Prostate gland (tissue), 2 donors: ENCODE data around the gene ZFHX3. TPM values are rescaled to one million over a fixed set of nuclear protein-coding genes. Genes with fewer than 3 reads are reported as not detected.

Experiments
- DNase-seq: peaks from one replicate; pipeline ENCODE4 v3.0.0-alpha.2; 2019; ENCODE audit warnings: low spot score
- H3K27ac ChIP-seq, 2 donors: fragments of 200-600 bp; sonication (generic); 2 replicates each; pipeline ENCODE4 v1.5.1; 2017 to 2019
- H3K27me3 ChIP-seq: fragments of 200-600 bp; sonication (generic); replicated peaks from 2 replicates; pipeline ENCODE4 v1.5.1; 2019; ENCODE audit not compliant: insufficient read depth
- H3K36me3 ChIP-seq, 2 donors: fragments of 200-600 bp; sonication (generic); 1 replicate in 1 of 2; 2 replicates in 1 of 2; pipeline versions ENCODE4 v1.5.1 to v1.8.1; 2017 to 2019
- H3K4me1 ChIP-seq: fragments of 200-600 bp; sonication (generic); replicated peaks from 2 replicates; pipeline ENCODE4 v1.5.1; 2019
- H3K4me3 ChIP-seq, 2 donors: fragments of 200-600 bp; sonication (generic); 2 replicates each; pipeline ENCODE4 v1.5.1; 2017 to 2019
- H3K9me3 ChIP-seq: fragments of 200-600 bp; sonication (generic); 2 replicates; pipeline ENCODE4 v1.5.1; 2017
- CTCF ChIP-seq, 4 experiments: fragments of 200-600 bp in 2 of 4; fragments of 450-650 bp in 2 of 4; sonication (generic) in 2 of 4; IDR thresholded peaks; 1 replicate in 3 of 4; 2 replicates in 1 of 4; pipeline ENCODE4 v1.5.1; 2016 to 2019; ENCODE audit warnings: antibody characterized with exemption in 4 of 4, mild to moderate bottlenecking in 2 of 4, moderate library complexity in 2 of 4
- POLR2A ChIP-seq: fragments of 450-650 bp; IDR thresholded peaks from one replicate; pipeline ENCODE4 v1.6.1; 2016; ENCODE audit warnings: antibody characterized with exemption, mild to moderate bottlenecking
- POLR2AphosphoS5 ChIP-seq: sonication (generic); formaldehyde crosslinking; IDR thresholded peaks from one replicate; pipeline ENCODE4 v1.6.1; 2017; ENCODE audit warnings: antibody characterized with exemption
- WGBS: methylation state at CpG from one replicate; pipeline ENCODE4 v1.1.5; 2018; 5-methylcytosine and 5-hydroxymethylcytosine counted together
- intact Hi-C: fragments of 100-400 bp; cut with DNase I; formaldehyde crosslinking; loops from one replicate; pipeline ENCODE4 v1.14.2; 2022
- total RNA-seq, 2 donors: library from RNA; depleted of rRNA; stranded (reverse); fragments of >200 nt; gene quantifications; one replicate each; pipeline ENCODE4 v1.1.0, GENCODE V29; 2016

Gene ZFHX3
- total RNA-seq, 2 donors from 2014 or later, result 51.1 to 53.9 TPM

GRCh38 chr16:72896485-72897118, 151.3 kb downstream of the ZFHX3 start:
- Histone ChIP-seq H3K27ac (no peak overlapping the region), H3K4me3 (no peak overlapping the region), H3K27me3 (no peaks in the 10 kb centered on the region), H3K9me3 (no peaks in the 10 kb centered on the region), H3K36me3 (no peaks in the 10 kb centered on the region), H3K4me1 (no peaks in the 10 kb centered on the region)
- 80% methylated on average over 12 of the region's 12 CpGs for WGBS
- intact Hi-C loops, result no loop called here
- TF ChIP-seq POLR2AphosphoS5, result no peak
- TF ChIP-seq POLR2A, result no peak
- no peak for TF ChIP-seq CTCF (IDR thresholded peaks at IDR 0.05)
- DNase-seq, result no peak

DNA sequence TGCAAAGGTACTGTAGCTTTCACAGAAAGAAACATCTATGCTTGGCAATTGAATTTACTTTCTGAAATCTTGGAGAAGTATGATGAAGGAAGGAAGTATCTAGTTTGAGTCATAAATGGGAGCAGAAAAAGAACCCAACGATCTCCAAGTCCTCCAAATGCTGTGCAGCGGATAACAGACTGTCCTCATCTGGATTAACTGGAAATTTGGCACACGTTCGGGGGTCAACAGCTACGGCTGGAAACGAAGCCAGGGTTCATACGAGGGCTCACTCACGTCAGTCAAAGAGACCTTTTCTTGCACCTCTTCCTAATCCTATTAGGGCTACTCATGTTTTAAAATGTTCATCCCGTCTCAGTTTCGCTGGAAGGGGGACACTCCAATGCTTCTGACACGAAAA, 152.0 kb downstream of the ZFHX3 start:
- H3K27me3 ChIP-seq, result no peaks in the 10 kb centered on the region
- H3K9me3 ChIP-seq, result no peaks in the 10 kb centered on the region
- 70% methylated on average over 11 of the region's 11 CpGs for WGBS
- intact Hi-C loops, result no loop called here
- no peaks in the 10 kb centered on the region for H3K36me3 ChIP-seq
- H3K27ac ChIP-seq, result peak overlapping the region in 1 of 2 donors; percentile 13
- no peaks in the 10 kb centered on the region for H3K4me1 ChIP-seq
- TF ChIP-seq POLR2A (no peak), POLR2AphosphoS5 (no peak), CTCF (IDR thresholded peaks at IDR 0.05) (no peak)
- no peak for DNase-seq
- H3K4me3 ChIP-seq, result no peak overlapping the region

- DNase-seq, result no peak
- Histone ChIP-seq H3K27me3 (no peaks in the 10 kb centered on the region), H3K4me1 (no peaks in the 10 kb centered on the region), H3K9me3 (no peaks in the 10 kb centered on the region), H3K4me3 (no peak overlapping the region), H3K36me3 (no peaks in the 10 kb centered on the region), H3K27ac (peak overlapping the region in 1 of 2 donors; percentile 13)
- peak; percentile 20 for TF ChIP-seq POLR2AphosphoS5
- no peak for TF ChIP-seq POLR2A
- WGBS, result 56% methylated on average over 18 of the region's 18 CpGs
- intact Hi-C loops, result no loop called here
These were observed 153.4 kb downstream of the ZFHX3 start for GRCh38 chr16:72894293-72895151.

GRCh38 chr16:72891291-72892227, 156.4 kb downstream of the ZFHX3 start:
- Histone ChIP-seq H3K27ac (no peak overlapping the region), H3K36me3 (peaks cover 0 to 5% of the 10 kb centered on the region in 2 donors), H3K4me3 (no peak overlapping the region), H3K4me1 (no peaks in the 10 kb centered on the region), H3K9me3 (no peaks in the 10 kb centered on the region), H3K27me3 (no peaks in the 10 kb centered on the region)
- DNase-seq, result no peak
- intact Hi-C loops, result no loop called here
- 65% methylated on average over 8 of the region's 9 CpGs for WGBS
- TF ChIP-seq POLR2A (no peak), CTCF (IDR thresholded peaks at IDR 0.05) (no peak), POLR2AphosphoS5 (no peak)

DNA sequence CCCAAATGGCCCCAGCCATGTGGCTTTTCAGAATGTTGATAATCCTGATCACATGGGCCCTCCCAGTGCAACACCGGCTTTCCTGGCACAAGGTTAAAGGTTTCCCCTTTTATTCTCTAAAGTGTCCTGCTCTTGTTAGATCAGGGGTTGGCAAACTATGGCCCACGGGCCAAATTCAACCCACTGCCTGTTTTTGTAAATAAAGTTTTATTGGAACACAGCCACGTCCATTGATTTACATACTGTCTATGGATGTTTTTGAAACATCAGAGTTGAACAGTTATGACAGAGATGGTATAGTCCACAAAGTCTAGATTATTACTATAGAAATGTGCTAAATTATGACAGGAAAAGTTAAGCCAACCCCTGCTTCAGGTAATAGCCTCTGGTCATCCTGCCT, 157.3 kb downstream of the ZFHX3 start:
- Histone ChIP-seq H3K36me3 (peaks cover 0 to 6% of the 10 kb centered on the region in 2 donors), H3K4me3 (no peak overlapping the region), H3K4me1 (no peaks in the 10 kb centered on the region), H3K27me3 (no peaks in the 10 kb centered on the region), H3K9me3 (no peaks in the 10 kb centered on the region), H3K27ac (no peak overlapping the region)
- intact Hi-C loops, result no loop called here
- DNase-seq, result no peak
- no peak for TF ChIP-seq POLR2A
- no peak for TF ChIP-seq POLR2AphosphoS5
- no peak for TF ChIP-seq CTCF (IDR thresholded peaks at IDR 0.05)
- WGBS, result 83% methylated on average over 3 of the region's 3 CpGs
